SK-N-MC (cell line): Measurements from ENCODE around the gene KCNQ1.

Source experiments
- DNase-seq: peaks from one replicate; pipeline ENCODE4 v3.0.0-alpha.2; 2011; ENCODE audit warnings: low read depth, low spot score
- H3K27ac ChIP-seq: fragments of 200-600 bp; sonication (generic); 2 replicates; pipeline ENCODE4 v1.5.1; 2016; ENCODE audit warnings: mixed run types
- H3K36me3 ChIP-seq: fragments of 200-600 bp; sonication (generic); 2 replicates; pipeline ENCODE4 v1.6.1; 2017; ENCODE audit warnings: antibody characterized with exemption, low read length, mixed read lengths; ENCODE audit not compliant: insufficient read depth
- H3K4me3 ChIP-seq: fragments of 200-600 bp; sonication (generic); 2 replicates; pipeline ENCODE4 v1.5.1; 2016
- H3K9ac ChIP-seq: fragments of 200-600 bp; sonication (generic); 2 replicates; pipeline ENCODE4 v1.8.0; 2017; ENCODE audit warnings: mixed run types, mixed read lengths; ENCODE audit not compliant: insufficient read length
- H3K9me3 ChIP-seq: fragments of 200-600 bp; sonication (generic); 2 replicates; pipeline ENCODE4 v1.6.1; 2017; ENCODE audit warnings: low read depth, mild to moderate bottlenecking, antibody characterized with exemption, low read length, moderate library complexity, mixed read lengths
- EZH2 ChIP-seq: fragments of 200-600 bp; sonication (generic); IDR thresholded peaks from one replicate; pipeline ENCODE4 v1.6.1; 2017; ENCODE audit warnings: antibody characterized with exemption
- FOXP2 ChIP-seq: optimal IDR thresholded peaks from 2 replicates; pipeline ENCODE3; 2011; ENCODE audit warnings: mild to moderate bottlenecking, moderate library complexity; ENCODE audit not compliant: insufficient read depth; ENCODE audit errors: extremely low read length, control extremely low read depth
- POLR2AphosphoS5 ChIP-seq: IDR thresholded peaks from 2 replicates; pipeline ENCODE4 v1.6.1; 2012; ENCODE audit warnings: mild to moderate bottlenecking, low read depth, low read length, borderline replicate concordance

Gene KCNQ1

DNA sequence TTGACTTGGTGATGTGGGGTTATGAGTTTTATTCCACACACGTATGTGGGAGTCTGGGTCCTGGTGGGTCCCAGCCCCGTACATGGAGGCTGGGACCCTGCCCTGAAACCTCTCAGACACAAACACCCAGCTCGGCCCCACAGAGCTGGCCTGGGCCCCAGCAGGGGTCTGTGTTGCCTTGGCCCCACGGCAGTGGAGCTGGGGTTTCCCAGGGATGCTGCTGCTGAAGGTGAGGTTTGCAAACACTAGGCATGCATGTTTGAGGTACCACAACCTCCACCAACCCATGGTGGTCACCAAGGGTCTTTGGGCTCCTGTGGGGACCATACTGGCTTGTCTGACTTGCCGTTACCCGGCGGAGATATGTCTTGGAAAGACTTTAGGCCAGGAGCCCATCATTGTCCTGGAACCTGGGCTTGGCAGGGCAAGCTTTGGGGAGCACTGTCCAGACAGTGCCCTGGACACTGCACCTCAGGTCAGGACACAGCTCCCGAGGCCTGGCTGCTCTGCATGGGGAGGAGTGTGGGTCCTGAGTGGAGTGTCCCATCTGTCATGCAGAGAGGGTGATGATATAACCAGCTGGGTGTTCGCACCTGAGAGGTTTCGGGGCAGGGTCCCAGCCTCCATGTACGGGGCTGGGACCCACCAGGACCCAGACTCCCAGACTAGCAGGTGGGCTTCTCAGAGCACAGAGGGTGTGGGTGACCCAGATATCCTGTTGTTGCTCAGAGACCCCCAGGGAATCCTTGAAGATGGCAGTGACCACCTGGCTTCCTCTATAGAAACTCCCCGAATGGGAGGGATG lies 63.3 kb downstream of the KCNQ1 start:
- H3K9ac ChIP-seq: no peak overlapping the region
- TF ChIP-seq POLR2AphosphoS5 (no peak), FOXP2 (no peak), EZH2 (no peak)
- H3K36me3 ChIP-seq: no peaks in the 10 kb centered on the region
- no peaks in the 10 kb centered on the region for H3K9me3 ChIP-seq
- no peak overlapping the region for H3K27ac ChIP-seq
- no peak overlapping the region for H3K4me3 ChIP-seq
- no peak for DNase-seq

DNA sequence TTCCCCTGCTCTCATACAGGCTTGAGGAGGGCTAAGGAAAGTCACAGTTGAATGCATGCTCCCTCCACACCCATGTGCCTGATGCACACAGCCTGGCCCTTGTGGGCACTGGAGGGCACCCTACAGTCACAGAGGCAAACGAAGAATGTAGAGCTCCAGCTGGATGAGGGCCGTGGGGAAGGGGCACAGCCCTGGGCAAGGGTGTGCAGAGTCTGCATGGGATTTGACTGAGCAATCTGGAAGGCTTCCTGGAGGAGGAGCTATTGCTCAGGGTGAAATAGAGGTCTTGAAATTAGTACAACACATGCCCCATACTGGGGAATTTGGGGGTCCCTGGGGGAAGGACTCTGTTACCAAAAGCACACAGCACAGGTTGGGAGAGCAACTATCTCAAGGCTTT lies 64.0 kb downstream of the KCNQ1 start:
- no peak for TF ChIP-seq EZH2
- TF ChIP-seq POLR2AphosphoS5: no peak
- no peak for TF ChIP-seq FOXP2
- DNase-seq: no peak
- no peak overlapping the region for H3K4me3 ChIP-seq
- no peak overlapping the region for H3K27ac ChIP-seq
- no peak overlapping the region for H3K9ac ChIP-seq
- H3K36me3 ChIP-seq: no peaks in the 10 kb centered on the region
- H3K9me3 ChIP-seq: no peaks in the 10 kb centered on the region

DNA sequence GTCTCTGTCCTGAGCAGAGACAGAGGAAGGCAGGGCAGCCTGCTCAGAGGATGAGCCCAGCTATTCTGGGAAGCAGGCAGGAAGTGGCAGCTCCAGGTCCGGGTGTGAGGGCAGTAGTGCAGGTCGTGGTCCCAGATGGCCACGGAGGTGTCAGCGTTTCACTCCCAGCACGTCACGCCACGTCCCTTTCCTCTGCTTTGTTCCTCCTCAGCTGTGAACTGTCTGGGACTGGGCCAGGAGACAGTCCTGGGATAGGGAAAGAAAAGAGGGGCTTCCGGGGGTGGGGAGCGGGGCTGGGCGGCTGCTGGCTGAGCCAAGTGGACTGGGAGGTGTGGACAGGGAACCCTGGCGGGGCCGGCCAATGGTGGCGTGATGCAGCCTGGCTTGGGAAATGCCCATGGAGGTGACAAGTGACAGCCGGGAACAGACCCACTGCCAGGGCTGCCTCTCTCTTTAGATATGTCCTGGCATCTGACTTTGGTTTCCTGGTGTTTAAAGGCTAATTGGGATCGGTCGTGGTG lies 64.7 kb downstream of the KCNQ1 start:
- H3K36me3 ChIP-seq: no peaks in the 10 kb centered on the region
- no peak overlapping the region for H3K9ac ChIP-seq
- no peak overlapping the region for H3K4me3 ChIP-seq
- H3K9me3 ChIP-seq: no peaks in the 10 kb centered on the region
- DNase-seq: no peak
- TF ChIP-seq EZH2 (no peak), POLR2AphosphoS5 (no peak), FOXP2 (no peak)
- no peak overlapping the region for H3K27ac ChIP-seq

DNA sequence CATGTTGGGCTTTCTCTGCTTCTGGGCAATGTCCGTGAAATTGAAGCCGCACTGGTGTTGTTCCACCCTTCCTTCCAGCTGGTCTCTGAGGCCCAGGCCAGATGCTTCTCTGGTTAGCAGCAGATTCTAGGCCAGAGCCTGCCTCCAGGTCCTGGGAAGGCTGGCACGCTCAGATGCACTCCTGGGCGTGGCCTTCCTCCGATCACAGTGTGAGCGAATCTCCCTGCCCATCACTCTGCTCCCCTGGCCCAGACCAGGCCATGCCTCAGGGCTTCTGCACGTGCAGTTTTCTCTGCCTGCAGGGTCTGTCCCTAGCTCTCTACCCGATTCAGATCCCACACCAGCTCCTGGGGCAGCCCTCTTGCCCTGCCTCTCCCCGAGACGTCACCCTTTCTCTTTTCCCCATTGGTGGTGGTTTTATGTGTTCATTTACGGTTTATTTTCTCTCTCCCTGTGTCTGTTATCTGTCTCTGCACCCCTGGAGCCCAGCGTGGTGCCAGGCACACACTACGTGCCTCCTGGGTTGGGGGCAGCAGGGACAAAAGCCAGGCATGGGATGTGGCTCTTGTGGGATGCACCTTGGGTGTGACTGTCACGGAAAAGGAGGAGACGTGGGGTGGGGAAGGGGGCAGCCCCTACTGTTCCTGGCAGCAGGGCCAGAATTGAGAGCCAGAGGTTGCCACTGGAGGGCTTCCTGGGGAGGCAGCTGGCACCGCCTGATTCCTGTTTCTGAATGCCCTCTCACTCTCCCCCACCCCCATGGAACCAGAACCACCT lies 66.0 kb downstream of the KCNQ1 start:
- Histone ChIP-seq H3K27ac (no peak overlapping the region), H3K36me3 (no peaks in the 10 kb centered on the region), H3K9me3 (no peaks in the 10 kb centered on the region), H3K4me3 (no peak overlapping the region), H3K9ac (no peak overlapping the region)
- TF ChIP-seq EZH2 (no peak), POLR2AphosphoS5 (no peak), FOXP2 (no peak)
- DNase-seq: no peak

DNA sequence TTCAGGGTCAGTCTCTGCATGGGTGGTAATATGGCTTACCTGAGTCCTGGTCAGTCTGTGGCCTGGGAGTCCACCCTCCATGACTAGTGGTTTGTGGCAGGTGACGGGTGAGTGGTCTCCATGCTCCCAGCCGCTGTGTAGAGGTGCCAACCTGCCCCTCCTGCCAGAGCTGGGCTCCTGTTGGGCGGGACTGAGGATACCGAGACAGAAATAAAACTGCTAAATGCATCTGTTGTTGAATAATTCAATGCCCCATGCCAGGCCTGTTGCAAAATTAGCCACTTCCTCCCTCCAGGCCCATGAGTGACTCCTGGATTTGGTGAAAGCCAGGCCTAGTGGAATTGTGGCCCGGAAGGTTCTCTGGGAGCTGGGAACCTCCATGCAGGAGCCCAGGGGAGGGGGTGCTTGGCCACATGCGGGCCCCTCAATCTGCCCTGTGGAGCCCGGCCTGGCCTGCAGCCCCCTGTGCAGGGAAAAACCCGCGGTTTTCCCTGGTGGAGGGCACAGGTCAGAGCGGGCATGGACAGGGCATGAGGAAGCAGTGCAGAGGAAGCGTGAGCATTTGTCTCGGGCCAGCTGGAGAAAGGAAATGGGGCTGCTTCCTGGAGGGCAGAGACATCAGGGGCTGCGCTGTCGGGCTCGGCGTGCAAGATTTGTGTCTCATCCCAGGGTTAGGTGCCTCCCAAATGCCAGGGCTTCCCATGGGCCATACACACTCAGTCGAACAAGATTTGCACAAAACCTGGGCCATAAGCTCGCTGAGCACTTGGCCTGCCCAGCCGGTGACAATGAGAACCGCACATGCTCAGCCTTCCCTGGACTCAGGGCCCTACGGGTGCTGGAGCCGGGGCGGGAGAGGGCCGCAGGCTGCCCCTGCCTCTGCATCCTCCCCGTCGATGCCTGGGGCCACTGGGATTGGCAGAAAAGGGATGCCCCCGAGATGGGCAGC lies 66.9 kb downstream of the KCNQ1 start:
- H3K4me3 ChIP-seq: no peak overlapping the region
- TF ChIP-seq POLR2AphosphoS5 (no peak), FOXP2 (no peak), EZH2 (no peak)
- H3K36me3 ChIP-seq: no peaks in the 10 kb centered on the region
- H3K9ac ChIP-seq: no peak overlapping the region
- no peaks in the 10 kb centered on the region for H3K9me3 ChIP-seq
- no peak for DNase-seq
- H3K27ac ChIP-seq: no peak overlapping the region

DNA sequence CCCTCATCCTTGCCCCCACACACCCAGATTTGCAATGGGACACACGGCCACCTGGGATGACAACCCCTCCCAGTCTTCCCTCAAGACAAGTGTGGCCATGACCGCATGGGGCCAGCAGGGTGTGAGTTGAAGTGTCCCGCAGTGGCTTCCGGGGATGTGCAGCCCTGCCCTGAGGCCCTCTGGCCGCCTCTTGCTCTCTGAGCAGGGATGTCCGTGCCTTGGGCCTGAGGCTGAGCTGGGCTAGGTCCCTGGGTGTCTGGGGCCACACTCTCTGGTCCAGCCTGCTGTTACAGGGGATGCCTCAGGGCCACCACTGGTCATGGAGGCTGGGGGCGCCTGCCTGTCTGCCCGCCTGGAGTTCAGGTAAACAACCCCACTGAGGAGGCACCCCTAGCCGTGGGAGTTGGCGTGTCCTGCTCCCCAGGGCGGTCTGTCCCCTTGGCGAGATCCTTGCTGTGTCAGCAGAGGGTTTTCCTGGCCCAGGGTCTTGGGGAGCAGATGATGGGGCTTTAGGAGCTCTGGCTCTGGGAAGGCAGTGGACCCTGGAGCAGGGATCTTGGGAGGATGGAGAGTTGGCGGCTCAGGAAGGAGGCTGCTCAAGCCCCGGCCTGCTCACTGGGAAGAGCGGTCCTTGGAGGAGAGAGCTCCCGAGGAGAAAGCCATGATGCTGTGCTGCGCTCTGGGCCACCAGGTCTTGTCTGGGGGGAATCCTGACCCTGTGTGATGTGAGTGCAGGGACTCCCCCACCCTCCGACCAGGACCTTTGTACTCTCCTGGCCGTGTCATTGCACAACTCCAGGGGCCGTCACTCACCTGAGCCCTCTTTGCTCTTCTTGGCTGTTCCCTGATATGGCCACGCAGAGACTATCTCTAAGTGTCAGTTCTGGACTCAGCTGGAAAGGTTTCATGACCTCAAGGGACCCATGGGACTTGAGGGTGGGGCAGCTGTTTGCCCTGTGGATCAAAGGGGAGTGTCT lies 67.9 kb downstream of the KCNQ1 start:
- Histone ChIP-seq H3K9me3 (no peaks in the 10 kb centered on the region), H3K4me3 (no peak overlapping the region), H3K36me3 (no peaks in the 10 kb centered on the region), H3K27ac (no peak overlapping the region), H3K9ac (no peak overlapping the region)
- TF ChIP-seq FOXP2: no peak
- TF ChIP-seq EZH2: no peak
- TF ChIP-seq POLR2AphosphoS5: no peak
- DNase-seq: no peak

DNA sequence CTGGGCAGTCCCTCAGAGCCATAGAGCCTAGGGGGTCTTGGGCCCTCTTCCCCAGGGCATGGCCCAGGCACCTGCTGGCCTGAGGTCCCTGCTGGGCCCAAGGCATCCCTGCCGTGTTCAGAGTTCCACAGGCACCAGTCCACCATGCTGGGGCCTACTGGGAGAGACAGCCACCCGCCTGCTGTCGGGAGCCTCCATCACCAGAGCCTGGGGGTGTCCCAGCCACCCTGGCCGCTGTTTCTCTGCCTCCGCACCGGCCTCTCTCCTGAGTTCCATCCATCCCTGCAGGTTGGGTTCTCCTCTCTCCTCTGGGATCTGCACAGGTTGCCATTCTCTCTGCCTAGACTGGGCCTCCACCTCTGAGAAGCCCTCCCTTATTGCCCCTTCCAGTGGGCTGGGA lies 68.6 kb downstream of the KCNQ1 start:
- no peak for TF ChIP-seq POLR2AphosphoS5
- TF ChIP-seq FOXP2: no peak
- no peak for TF ChIP-seq EZH2
- Histone ChIP-seq H3K36me3 (no peaks in the 10 kb centered on the region), H3K27ac (no peak overlapping the region), H3K4me3 (no peak overlapping the region), H3K9me3 (no peaks in the 10 kb centered on the region), H3K9ac (no peak overlapping the region)
- DNase-seq: no peak
